B cell (primary cell): ENCODE results near the gene KSR1. TPM values are rescaled to one million over a fixed set of nuclear protein-coding genes. Genes with fewer than 3 reads are reported as not detected.

ENCODE experiments used
- ATAC-seq: fragments of 200-7000 bp; cut with Tn5 transposase; one replicate; pipeline ENCODE4 v1.10.0; 2021; ENCODE audit warnings: low read depth, mild to moderate bottlenecking, moderate number of reproducible peaks, moderate library complexity
- CTCF ChIA-PET: fragments of 350-600 bp; sonication (Branson Sonifier 250); formaldehyde crosslinking; loops from one replicate; lab custom pipeline; 2021; ENCODE audit warnings: antibody characterized with exemption, inconsistent platforms; lab: Charles Lee
- POLR2A ChIA-PET: fragments of 350-600 bp; sonication (Branson Sonifier 250); formaldehyde crosslinking; loops from one replicate; lab custom pipeline; 2021; ENCODE audit warnings: antibody characterized with exemption; lab: Charles Lee
- DNase-seq: peaks from one replicate; pipeline ENCODE4 v3.0.0; 2013
- H2AFZ ChIP-seq: 2 replicates; pipeline ENCODE4 v1.6.1; 2012; ENCODE audit warnings: mild to moderate bottlenecking, low read depth, low read length; ENCODE audit not compliant: insufficient read depth, poor library complexity, severe bottlenecking
- H3K27ac ChIP-seq, 2 donors: 1 replicate in 1 of 2; 2 replicates in 1 of 2; pipeline ENCODE4 v1.5.1; 2012 to 2013; ENCODE audit warnings: low read length in 2 of 2, mild to moderate bottlenecking in 2 of 2, moderate library complexity in 1 of 2
- H3K27me3 ChIP-seq, 4 experiments: fragments of 200-600 bp in 1 of 4; sonication (generic) in 1 of 4; replicated peaks in 1 of 4; 1 replicate in 2 of 4; 2 replicates in 2 of 4; pipeline versions ENCODE4 v1.6.1 to v1.7.0; 2013 to 2016; ENCODE audit warnings: low read length in 3 of 4, mild to moderate bottlenecking in 2 of 4, mixed read lengths in 1 of 4, moderate library complexity in 1 of 4; ENCODE audit not compliant: insufficient read depth in 4 of 4, control insufficient read depth in 3 of 4; ENCODE audit errors: control extremely low read depth in 1 of 4
- H3K36me3 ChIP-seq, 2 experiments: replicated peaks in 1 of 2; 1 replicate in 1 of 2; 2 replicates in 1 of 2; pipeline versions ENCODE4 v1.6.1 to v1.7.1; 2013; ENCODE audit warnings: low read length in 1 of 2; ENCODE audit not compliant: insufficient read depth in 2 of 2, control insufficient read depth in 1 of 2; ENCODE audit errors: control extremely low read depth in 1 of 2, extremely low read depth in 1 of 2
- H3K4me1 ChIP-seq, 2 donors: fragments of 200-600 bp in 1 of 2; sonication (generic) in 1 of 2; 1 replicate in 1 of 2; 2 replicates in 1 of 2; pipeline versions ENCODE4 v1.5.1 to v1.6.1; 2013 to 2017; ENCODE audit warnings: low read length in 2 of 2; ENCODE audit not compliant: control insufficient read depth in 2 of 2, insufficient read depth in 2 of 2
- H3K4me2 ChIP-seq: replicated peaks from 2 replicates; pipeline ENCODE3; 2012; ENCODE audit warnings: mild to moderate bottlenecking, low read depth, low read length; ENCODE audit not compliant: poor library complexity, severe bottlenecking
- H3K4me3 ChIP-seq, 5 experiments: fragments of 200-600 bp in 1 of 5; sonication (generic) in 1 of 5; 1 replicate in 3 of 5; 2 replicates in 2 of 5; pipeline versions ENCODE4 v1.5.1 to v1.7.0; 2011 to 2016; ENCODE audit warnings: low read length in 4 of 5, mild to moderate bottlenecking in 4 of 5, low read depth in 2 of 5, control low read depth in 1 of 5, moderate library complexity in 1 of 5; ENCODE audit not compliant: insufficient read depth in 1 of 5; ENCODE audit errors: control extremely low read depth in 1 of 5, extremely low read depth in 1 of 5
- H3K79me2 ChIP-seq: fragments of 200-600 bp; sonication (generic); one replicate; pipeline ENCODE4 v1.6.0; 2016; ENCODE audit warnings: low read length; ENCODE audit not compliant: control insufficient read depth, insufficient read depth
- H3K9ac ChIP-seq: fragments of 200-600 bp; sonication (generic); 2 replicates; pipeline ENCODE4 v1.6.1; 2017; ENCODE audit warnings: mild to moderate bottlenecking, low read length, moderate library complexity
- H3K9me3 ChIP-seq, 3 donors: one replicate each; pipeline versions ENCODE4 v1.6.1 to v1.7.1; 2013; ENCODE audit warnings: low read length in 2 of 3; ENCODE audit not compliant: control insufficient read depth in 2 of 3, insufficient read depth in 1 of 3; ENCODE audit errors: control extremely low read depth in 1 of 3
- H4K20me1 ChIP-seq: 2 replicates; pipeline ENCODE4 v1.6.0; 2012; ENCODE audit warnings: mild to moderate bottlenecking, low read length; ENCODE audit not compliant: insufficient read depth, control insufficient read depth, poor library complexity, severe bottlenecking
- H3K27ac Mint-ChIP-seq: one replicate; pipeline ENCODE4 v1.8.0; 2021; ENCODE audit warnings: mixed read lengths
- H3K27me3 Mint-ChIP-seq: one replicate; pipeline ENCODE4 v1.8.0; 2021; ENCODE audit warnings: mixed read lengths
- H3K4me1 Mint-ChIP-seq: one replicate; pipeline ENCODE4 v1.8.0; 2021; ENCODE audit warnings: mixed read lengths
- H3K4me3 Mint-ChIP-seq: one replicate; pipeline ENCODE4 v1.8.0; 2021; ENCODE audit warnings: mixed read lengths
- H3K9me3 Mint-ChIP-seq: one replicate; pipeline ENCODE4 v1.8.0; 2022; ENCODE audit warnings: mixed read lengths; ENCODE audit not compliant: insufficient read depth
- CTCF ChIP-seq: fragments of 200-600 bp; IDR thresholded peaks from one replicate; pipeline ENCODE4 v1.8.0; 2022; ENCODE audit warnings: antibody characterized with exemption, mild to moderate bottlenecking
- EZH2 ChIP-seq: IDR thresholded peaks from 2 replicates; pipeline ENCODE4 v1.6.1; 2012; ENCODE audit warnings: borderline replicate concordance, low read depth, mild to moderate bottlenecking, moderate library complexity, low read length; ENCODE audit not compliant: insufficient read depth, poor library complexity, severe bottlenecking
- WGBS: methylation state at CpG from one replicate; pipeline ENCODE4 v1.1.5; 2013; ENCODE audit warnings: missing lambda C conversion rate; ENCODE audit not compliant: insufficient coverage; 5-methylcytosine and 5-hydroxymethylcytosine counted together
- intact Hi-C: fragments of 100-400 bp; cut with micrococcal nuclease; formaldehyde crosslinking; loops from one replicate; pipeline ENCODE4 v1.10.0; 2022
- polyA plus RNA-seq: library from polyadenylated mRNA; depleted of rRNA; stranded (reverse); fragments of >200 nt; gene quantifications from 2 replicates; pipeline ENCODE4 v1.2.3, GENCODE V29; 2012
- total RNA-seq, 2 donors: library from RNA; stranded (reverse); fragments of 120-200 nt in 1 of 2; gene quantifications; 1 replicate in 1 of 2; 2 replicates in 1 of 2; pipeline versions ENCODE4 v1.2.3 to v1.2.4, GENCODE V29; 2013 to 2022

The KSR1 gene
- total and polyA plus RNA-seq, 2 donors (not counting 1 experiment from before 2014, with no cell fraction given) = 27.5 to 85.6 TPM

- Mint-ChIP-seq H3K4me3 (peak overlapping the region; percentile 75), H3K9me3 (no peaks in the 10 kb centered on the region), H3K27ac (peak overlapping the region; percentile 87), H3K27me3 (no peaks in the 10 kb centered on the region), H3K4me1 (peaks cover 72% of the 10 kb centered on the region)
- Histone ChIP-seq H3K27ac (peak overlapping the region; percentile 6 to 28), H3K27me3 (no peaks in the 10 kb centered on the region), H3K4me3 (no peak overlapping the region), H3K4me2 (peak overlapping the region; percentile 49), H3K9me3 (no peaks in the 10 kb centered on the region), H3K79me2 (peaks cover 41% of the 10 kb centered on the region), H4K20me1 (peaks cover 34% of the 10 kb centered on the region), H3K4me1 (peaks cover 58 to 65% of the 10 kb centered on the region in 2 donors), H2AFZ (no peak overlapping the region), H3K36me3 (no peaks in the 10 kb centered on the region), H3K9ac (peak overlapping the region; percentile 31)
- ATAC-seq = peak; percentile 84
- intact Hi-C loops = loop anchor here (5.0 kb wide), 3 partner anchors 37 to 87 kb away; partner anchors contain the start of gene KSR1
- WGBS = 2% methylated on average over 8 of the region's 10 CpGs
- ChIA-PET CTCF (interaction anchor here (0.8 to 3.8 kb wide), 6 partner anchors 9 to 88 kb away, joined by 3 to 10 read pairs (median 3); partner anchors contain the start of gene KSR1), POLR2A (interaction anchor here (0.5 to 0.9 kb wide), 2 partner anchors 89 to 1101 kb away, joined by 3 read pairs; partner anchors contain the start of gene KSR1)
- DNase-seq = peak; percentile 70
- TF ChIP-seq CTCF (no peak), EZH2 (no peak)
Measured at GRCh38 chr17:27544350-27545131, 88.3 kb downstream of the KSR1 start.
